Uterus (tissue), 2 donors: ENCODE measurements around the gene RNF168.

Experiments
- POLR2A ChIP-seq, 2 donors: fragments of 450-650 bp; IDR thresholded peaks; one replicate each; pipeline ENCODE4 v1.6.1; 2016; ENCODE audit warnings: antibody characterized with exemption in 2 of 2, mild to moderate bottlenecking in 1 of 2, moderate library complexity in 1 of 2
- TF ChIP-seq, protein P1 (sequence below), 4 experiments: fragments of 200-600 bp in 2 of 4; fragments of 450-650 bp in 2 of 4; sonication (generic) in 2 of 4; IDR thresholded peaks; one replicate each; pipeline ENCODE4 v1.5.1; 2016 to 2019; ENCODE audit warnings: antibody characterized with exemption in 4 of 4, mild to moderate bottlenecking in 2 of 4, moderate library complexity in 1 of 4

GRCh38 chr3:196503196-196504076 lies at the start of gene RNF168:
- TF ChIP-seq, protein P1, sequence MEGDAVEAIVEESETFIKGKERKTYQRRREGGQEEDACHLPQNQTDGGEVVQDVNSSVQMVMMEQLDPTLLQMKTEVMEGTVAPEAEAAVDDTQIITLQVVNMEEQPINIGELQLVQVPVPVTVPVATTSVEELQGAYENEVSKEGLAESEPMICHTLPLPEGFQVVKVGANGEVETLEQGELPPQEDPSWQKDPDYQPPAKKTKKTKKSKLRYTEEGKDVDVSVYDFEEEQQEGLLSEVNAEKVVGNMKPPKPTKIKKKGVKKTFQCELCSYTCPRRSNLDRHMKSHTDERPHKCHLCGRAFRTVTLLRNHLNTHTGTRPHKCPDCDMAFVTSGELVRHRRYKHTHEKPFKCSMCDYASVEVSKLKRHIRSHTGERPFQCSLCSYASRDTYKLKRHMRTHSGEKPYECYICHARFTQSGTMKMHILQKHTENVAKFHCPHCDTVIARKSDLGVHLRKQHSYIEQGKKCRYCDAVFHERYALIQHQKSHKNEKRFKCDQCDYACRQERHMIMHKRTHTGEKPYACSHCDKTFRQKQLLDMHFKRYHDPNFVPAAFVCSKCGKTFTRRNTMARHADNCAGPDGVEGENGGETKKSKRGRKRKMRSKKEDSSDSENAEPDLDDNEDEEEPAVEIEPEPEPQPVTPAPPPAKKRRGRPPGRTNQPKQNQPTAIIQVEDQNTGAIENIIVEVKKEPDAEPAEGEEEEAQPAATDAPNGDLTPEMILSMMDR (IDR thresholded peaks at IDR 0.05), result peak in 2 of 4 experiments; percentile 5 to 35
- TF ChIP-seq POLR2A (IDR thresholded peaks at IDR 0.05), result peak; percentile 78 to 92
